Coronary artery (tissue), 2 donors: ENCODE measurements around the gene P4HA2.

Source experiments
- DNase-seq: peaks from one replicate; pipeline ENCODE4 v3.0.0-alpha.2; 2017; ENCODE audit warnings: low spot score
- H3K27ac ChIP-seq, 2 donors: fragments of 200-600 bp; sonication (generic); one replicate each; pipeline ENCODE4 v1.5.1; 2016 to 2019
- H3K4me3 ChIP-seq: fragments of 200-600 bp; sonication (generic); 2 replicates; pipeline ENCODE4 v1.5.1; 2016; ENCODE audit warnings: mild to moderate bottlenecking, moderate library complexity
- CTCF ChIP-seq: fragments of 200-600 bp; sonication (generic); IDR thresholded peaks from one replicate; pipeline ENCODE4 v1.5.1; 2019; ENCODE audit warnings: antibody characterized with exemption

P4HA2 gene

GRCh38 chr5:132243366-132243977 lies 15.8 kb upstream of the P4HA2 start:
- Histone ChIP-seq H3K27ac (no peak overlapping the region), H3K4me3 (no peak overlapping the region)
- no peak for TF ChIP-seq CTCF
- DNase-seq, result peak; percentile 40

- TF ChIP-seq CTCF, result no peak
- Histone ChIP-seq H3K4me3 (no peak overlapping the region), H3K27ac (no peak overlapping the region)
- DNase-seq, result peak; percentile 52
Observed at GRCh38 chr5:132239776-132240175, 12.1 kb upstream of the P4HA2 start.

GRCh38 chr5:132238901-132239500 lies 11.3 kb upstream of the P4HA2 start:
- Histone ChIP-seq H3K4me3 (no peak overlapping the region), H3K27ac (no peak overlapping the region)
- no peak for TF ChIP-seq CTCF
- no peak for DNase-seq

- Histone ChIP-seq H3K4me3 (no peak overlapping the region), H3K27ac (no peak overlapping the region)
- DNase-seq, result peak; percentile 79
- TF ChIP-seq CTCF, result peak; percentile 62
Observed at GRCh38 chr5:132238169-132238744, 10.6 kb upstream of the P4HA2 start.

- TF ChIP-seq CTCF, result no peak
- DNase-seq, result peak; percentile 55
- Histone ChIP-seq H3K27ac (no peak overlapping the region), H3K4me3 (no peak overlapping the region)
Observed at GRCh38 chr5:132237670-132238069, 10.0 kb upstream of the P4HA2 start.

GRCh38 chr5:132237141-132237540 lies 9.5 kb upstream of the P4HA2 start:
- no peak for TF ChIP-seq CTCF
- no peak overlapping the region for H3K4me3 ChIP-seq
- no peak overlapping the region for H3K27ac ChIP-seq
- peak; percentile 36 for DNase-seq

GRCh38 chr5:132235340-132235739 lies 7.7 kb upstream of the P4HA2 start:
- H3K4me3 ChIP-seq, result no peak overlapping the region
- no peak overlapping the region for H3K27ac ChIP-seq
- DNase-seq, result peak; percentile 35
- no peak for TF ChIP-seq CTCF
